HG03139 (cell line): ENCODE measurements around the gene ZIC2.

ENCODE experiments used
- ATAC-seq: cut with Tn5 transposase; IDR thresholded peaks from one replicate; pipeline ENCODE4 v1.9.1; 2021; ENCODE audit not compliant: unreplicated experiment

The ZIC2 gene

DNA sequence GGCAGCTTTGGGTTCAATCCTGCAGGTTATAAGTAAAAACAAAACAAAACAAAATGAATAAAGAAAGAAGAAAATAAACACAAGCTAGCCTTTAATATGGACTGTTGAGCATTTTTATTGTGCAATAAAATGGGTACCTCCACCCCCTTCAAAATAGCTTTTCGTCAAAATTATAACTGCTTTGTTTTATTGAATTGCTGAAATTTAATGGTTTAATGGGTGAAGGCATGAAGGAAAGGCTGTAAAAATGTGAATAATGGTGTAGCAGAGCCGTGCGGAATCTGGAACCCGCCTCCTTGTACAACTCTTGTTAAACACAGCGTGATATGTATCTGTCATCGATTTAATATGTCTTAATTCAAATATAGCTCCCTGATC lies 7.8 kb upstream of the ZIC2 start:
- ATAC-seq: no peak

DNA sequence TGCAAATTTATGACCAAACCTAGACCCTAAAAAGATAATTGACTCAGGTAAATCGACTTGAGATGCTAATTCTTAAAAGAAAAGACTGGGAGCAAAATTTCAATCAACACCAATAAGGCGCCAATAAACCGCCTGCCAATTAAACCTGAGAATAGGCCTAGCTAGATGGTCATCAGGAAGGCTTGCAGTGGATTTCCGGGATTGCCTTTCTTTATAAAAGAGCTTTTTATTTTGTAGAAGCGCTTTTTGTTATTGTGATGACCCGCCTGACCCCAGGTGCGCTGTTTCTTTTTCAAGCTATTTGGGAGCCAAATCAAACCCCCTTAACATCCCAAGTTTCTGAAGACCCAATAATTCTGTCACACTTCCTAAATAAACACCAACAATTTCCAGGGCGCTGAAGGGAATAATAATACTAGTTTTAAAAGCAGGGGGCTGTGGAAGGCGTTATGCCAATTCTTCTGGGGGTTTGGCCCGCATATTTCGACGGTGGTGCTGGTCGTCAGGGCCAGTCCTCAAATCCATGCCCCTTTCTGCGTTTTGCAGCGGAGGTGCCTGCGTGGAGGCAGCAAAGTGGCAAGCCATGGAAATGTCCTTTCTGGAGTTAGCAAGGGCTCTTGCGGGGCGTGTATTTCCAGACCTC lies 7.2 kb upstream of the ZIC2 start:
- ATAC-seq: no peak

DNA sequence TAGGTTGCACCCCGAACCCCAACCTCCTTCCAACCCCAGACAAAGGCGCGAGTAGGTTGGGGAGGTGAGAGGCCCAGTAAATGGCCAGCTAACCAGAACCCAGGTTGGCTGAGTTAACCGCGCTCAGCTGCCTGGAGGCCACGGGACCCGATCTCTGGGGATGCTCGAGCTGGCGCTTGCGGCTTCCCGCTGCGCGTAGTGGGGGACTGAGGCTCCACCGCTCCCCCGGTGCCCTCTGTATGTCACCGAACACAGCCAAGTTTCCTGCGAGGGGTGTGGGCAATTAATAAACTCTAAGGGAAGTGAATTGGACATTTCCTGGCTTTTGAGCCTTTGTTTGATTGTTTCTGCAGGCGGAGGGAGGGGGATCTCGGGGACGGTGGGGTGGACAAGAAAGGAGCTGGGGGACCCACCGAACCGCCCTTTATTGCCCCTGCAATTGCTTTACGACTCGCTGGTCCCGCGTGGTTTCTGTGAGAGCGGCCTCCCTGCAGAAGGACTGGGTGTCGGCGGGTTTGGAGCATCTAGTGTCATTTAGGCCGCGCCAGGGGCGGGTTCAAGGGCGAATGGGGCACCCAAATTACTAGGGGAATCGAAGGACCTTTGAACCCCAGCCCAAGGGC lies 6.5 kb upstream of the ZIC2 start:
- no peak for ATAC-seq

DNA sequence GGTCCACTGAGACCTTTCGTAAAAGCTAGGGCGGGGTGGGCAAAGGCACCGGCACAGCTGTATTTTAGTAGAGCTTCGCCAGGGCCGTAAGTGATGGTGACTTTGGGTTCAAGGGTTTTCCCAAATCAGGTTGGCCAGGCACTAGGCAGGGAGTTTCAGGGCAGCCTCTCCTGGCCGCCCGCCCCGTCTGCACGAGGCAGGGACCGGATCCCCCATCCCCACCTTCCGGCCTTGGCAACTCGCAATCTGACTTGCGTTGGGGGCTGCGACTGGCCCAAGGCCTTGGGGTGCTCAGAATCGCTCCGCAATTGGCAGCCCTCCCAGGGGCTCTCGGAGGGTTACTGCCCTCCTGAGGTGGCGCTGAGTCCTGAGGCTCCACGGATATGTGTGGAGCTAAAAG lies 6.0 kb upstream of the ZIC2 start:
- no peak for ATAC-seq

DNA sequence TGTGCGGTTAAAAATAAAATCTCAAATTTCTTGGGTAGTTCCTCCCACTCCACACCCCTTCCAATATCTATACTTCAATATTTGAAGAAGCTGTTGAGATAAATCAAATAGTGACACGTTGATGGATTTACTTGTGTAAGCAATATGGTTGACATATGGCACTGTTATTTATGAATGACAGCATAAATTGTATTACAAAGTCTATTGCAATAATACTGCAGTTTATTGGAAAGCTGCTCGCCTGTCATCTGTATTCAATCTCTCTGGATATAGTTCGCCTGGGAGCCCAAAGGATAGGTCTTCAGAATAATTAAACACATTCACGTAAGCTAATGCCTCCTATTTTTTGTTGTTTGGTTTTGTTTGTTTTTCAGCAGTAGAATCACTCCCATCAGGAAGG lies 5.0 kb upstream of the ZIC2 start:
- no peak for ATAC-seq

DNA sequence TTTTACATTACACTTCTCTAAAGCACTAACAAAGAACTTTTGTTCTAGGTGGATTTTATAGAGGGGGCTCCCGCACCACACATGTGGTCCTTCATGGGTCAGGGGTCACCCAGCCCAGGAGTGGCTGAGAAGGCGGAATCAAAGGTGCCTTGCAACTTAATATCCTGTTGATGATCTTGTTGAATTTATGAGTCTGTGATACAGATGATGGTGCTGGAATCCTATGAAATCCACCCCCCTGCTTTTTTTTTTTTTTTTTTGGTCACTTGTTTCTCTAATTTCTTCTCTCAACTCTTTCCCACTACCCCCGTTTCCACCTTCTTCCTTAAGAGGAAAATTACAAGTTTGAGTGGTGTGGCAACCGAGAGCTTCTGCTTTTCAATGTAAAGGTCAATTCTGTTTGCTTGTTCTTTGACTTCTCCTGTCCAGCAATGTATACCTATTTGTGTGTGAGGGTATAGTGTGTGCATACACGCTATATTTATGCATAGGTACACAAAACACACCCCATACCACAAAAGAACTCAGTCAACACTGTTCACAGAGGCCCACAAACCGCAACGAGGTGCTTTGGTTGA lies 4.2 kb upstream of the ZIC2 start:
- no peak for ATAC-seq

DNA sequence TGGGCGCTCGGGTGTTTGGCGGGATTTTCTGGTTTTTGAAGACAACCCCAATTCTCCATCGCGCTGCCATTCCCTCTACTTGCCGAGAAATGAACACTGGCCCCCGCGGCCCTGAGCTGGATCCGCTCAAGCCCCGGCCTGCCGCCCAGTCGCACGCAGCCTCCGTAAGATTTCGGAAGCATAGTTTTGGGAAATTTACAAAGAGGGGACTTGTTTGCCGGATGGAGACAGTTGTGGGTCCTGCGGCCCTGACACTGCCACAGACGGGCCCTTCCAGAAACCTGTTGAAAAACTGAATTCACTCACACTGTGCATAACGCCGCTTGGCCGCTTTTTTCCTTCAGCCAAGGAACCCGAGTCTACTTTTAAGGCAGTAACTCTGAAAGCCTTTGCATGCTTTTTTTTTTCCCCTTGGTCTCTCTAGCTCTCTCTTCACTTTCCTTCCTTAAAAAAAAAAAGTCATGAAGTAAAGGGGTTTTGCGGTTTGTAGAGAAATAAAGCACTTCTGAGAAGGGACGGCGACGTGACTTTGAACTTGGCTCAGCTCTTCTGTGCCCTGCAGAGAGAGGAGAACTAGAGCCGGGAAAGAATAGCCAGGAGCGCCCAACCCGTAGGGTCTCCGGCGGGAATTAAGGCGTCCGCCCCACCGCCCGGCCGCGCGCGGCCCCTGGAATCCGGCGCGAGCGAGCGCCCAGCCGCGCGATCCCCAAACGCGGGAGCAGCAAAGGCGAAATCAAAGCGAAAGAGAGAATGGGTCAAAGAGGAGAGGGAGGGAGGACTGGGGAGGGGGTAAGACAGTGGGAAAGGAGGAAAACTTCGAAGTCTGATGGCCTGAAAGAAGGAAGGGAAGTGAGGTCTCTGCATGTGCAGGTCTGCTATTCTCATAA lies 3.4 kb upstream of the ZIC2 start:
- no peak for ATAC-seq

DNA sequence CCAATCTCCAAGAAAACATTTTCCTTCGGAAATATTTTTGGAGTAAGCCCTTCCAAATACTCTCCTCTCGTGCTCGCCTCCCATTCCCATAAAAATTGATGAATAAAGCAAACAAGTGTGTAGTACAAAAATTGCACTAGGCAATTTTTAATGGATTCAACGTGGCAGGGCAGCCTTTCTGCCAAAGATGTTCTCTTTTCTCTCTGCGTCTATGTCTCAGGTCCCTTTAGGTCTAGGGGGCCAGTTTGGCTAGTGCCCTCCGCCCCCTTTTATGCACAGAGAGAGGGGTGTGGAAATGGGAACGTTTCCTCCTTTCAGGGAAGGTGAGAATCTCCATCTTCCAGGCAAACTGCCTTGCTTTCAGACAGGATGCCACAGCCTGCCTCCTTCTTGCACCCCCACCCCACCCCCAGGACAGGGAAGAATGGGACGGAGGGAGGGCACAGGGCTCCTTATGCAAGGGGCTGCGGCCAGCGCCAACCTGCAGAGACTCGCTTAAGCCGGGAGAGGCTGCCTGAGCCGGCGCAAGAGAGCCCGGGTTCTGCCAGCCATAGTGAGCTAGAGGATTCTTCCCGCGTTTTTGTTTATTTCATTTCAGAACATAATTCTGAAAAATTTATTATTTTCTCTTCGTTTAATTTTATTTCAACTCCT lies 2.7 kb upstream of the ZIC2 start:
- ATAC-seq: no peak

DNA sequence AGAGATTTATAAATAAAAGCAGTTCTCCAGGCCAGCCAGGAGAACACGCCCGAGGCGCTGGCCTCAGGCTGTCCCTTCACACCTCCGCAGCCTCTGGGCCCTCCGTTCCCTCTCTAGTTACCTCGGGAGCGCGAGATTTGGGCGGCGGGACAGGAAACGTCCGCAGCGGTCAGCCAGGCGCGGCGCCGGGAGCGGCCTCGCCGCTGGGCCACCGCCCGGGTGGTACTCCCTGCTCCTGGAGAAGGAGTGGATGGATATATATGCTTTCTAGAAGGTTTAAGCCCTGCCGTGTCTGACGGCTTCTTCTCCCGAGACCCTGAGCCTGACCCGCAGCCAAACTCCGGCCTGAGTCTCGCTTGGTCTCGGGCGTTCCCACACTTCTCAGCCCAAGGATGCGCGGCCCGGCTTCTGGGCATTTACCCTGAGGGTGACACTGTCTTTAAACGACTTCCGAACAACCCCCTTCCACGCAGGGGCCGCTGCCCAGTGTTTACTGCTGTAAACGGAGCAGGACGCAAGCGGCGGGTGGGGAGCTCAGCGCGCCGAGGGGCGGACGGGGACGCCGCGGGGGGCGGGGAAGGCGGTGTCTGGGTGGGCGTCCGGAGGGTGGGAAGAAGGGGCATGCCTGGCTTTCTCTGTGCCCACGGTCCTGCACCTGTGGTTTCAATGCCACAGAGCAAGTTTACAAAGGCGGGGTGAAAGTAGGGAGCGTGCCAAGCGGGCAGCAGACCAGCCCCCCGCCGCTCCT lies 2.0 kb upstream of the ZIC2 start:
- ATAC-seq: no peak

DNA sequence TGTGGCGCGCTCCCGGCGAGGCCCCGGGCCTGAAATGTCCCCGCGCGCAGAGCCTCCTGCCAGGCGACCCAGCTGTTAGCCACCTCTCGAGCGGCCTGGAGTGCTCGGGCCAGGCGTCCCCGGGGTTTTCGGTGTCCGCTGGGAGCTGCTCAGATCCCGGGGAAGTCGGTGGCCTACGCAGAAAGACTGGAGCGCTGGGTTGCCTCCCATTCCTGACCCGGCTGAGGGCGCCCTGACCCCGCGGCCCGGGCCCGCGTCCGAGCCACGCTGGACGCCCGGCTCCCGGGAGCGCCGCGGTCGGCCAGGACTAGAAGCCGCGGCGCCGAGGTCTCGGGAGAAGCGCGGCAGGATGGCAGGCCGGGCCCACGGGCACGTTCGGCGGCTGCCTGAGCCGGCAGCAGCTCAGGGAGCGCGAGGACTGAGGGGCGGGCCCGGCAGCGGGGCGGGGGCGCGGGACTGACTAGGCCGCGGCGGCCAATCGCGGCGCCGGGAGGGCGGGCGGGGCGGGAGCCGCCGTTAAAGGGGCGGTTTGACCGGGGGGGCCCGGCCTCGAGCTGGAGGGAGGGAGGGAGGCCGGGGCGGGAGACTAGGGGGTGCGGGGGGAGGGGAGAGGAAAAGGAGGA lies 1.3 kb upstream of the ZIC2 start:
- ATAC-seq: no peak

DNA sequence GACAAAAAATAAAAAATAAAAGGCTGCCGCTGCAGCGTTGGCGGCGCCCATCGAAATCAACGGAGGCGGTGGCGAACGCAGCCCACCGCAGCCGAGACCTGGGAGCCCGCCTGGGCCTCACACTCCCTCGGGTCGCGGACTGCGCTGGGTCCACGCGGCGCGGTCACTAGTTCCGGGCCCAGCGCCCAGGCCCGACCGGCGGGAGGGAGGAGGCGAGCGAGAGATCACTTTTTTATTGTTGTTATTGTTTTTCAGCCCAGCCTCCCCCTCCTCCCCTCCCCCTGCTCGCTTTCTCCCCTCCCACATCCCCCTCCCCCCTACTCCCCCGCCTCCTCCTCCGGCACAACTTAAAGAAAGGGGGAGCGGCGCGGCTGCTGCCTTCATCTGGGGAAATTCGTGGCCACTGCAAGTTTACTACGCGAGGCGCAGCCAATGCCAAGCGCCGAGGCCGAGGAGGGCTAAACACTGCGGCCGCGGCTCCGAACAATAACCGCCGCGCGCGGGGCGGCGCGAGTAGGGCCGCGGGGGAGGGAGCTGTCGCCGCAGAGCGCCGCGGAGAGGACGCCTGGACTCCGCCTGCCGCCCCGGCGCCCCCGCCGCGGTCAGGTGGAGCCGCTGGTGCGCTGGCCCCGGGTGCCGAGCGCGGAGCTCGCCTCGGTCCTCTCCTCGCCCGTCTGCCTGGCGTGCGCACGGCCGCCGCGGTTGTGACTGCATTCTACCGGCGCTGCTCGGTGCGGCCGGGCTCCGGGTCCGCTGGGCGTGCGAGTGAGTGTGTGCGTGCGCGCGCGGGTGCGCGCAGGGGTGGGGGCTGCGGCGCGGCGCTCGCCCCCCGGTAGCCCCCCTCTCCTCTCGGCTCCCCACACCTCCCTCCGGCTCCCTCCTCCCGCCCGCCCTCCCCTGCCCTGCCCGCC lies 505 bp upstream of the ZIC2 start:
- no peak for ATAC-seq

DNA sequence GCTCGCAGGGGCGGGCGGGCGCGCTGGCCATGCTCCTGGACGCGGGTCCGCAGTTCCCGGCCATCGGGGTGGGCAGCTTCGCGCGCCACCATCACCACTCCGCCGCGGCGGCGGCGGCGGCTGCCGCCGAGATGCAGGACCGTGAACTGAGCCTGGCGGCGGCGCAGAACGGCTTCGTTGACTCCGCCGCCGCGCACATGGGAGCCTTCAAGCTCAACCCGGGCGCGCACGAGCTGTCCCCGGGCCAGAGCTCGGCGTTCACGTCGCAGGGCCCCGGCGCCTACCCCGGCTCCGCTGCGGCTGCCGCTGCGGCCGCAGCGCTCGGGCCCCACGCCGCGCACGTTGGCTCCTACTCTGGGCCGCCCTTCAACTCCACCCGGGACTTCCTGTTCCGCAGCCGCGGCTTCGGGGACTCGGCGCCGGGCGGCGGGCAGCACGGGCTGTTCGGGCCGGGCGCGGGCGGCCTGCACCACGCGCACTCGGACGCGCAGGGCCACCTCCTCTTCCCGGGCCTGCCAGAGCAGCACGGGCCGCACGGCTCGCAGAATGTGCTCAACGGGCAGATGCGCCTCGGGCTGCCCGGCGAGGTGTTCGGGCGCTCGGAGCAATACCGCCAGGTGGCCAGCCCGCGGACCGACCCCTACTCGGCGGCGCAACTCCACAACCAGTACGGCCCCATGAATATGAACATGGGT lies 599 bp downstream of the ZIC2 start:
- ATAC-seq: no peak

DNA sequence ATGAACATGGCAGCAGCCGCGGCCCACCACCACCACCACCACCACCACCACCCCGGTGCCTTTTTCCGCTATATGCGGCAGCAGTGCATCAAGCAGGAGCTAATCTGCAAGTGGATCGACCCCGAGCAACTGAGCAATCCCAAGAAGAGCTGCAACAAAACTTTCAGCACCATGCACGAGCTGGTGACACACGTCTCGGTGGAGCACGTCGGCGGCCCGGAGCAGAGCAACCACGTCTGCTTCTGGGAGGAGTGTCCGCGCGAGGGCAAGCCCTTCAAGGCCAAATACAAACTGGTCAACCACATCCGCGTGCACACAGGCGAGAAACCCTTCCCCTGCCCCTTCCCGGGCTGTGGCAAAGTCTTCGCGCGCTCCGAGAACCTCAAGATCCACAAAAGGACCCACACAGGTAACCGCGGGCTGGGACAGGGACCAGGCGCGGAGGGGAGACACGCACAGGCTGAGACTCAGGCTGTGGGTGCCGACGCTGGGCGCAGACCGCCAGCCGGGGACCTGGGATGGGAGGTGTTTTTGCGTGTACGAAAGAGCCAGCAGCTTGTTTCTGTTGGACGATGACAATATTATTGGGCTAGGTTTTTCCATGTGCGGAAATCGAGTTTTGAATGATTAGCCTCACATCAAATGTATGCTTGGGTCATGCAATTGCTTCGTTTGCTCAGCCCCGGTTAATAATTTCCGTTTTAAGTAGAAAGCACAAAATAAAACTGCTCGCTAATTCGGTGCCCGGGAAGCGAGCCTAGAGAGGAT lies 1.3 kb downstream of the ZIC2 start:
- ATAC-seq: no peak

DNA sequence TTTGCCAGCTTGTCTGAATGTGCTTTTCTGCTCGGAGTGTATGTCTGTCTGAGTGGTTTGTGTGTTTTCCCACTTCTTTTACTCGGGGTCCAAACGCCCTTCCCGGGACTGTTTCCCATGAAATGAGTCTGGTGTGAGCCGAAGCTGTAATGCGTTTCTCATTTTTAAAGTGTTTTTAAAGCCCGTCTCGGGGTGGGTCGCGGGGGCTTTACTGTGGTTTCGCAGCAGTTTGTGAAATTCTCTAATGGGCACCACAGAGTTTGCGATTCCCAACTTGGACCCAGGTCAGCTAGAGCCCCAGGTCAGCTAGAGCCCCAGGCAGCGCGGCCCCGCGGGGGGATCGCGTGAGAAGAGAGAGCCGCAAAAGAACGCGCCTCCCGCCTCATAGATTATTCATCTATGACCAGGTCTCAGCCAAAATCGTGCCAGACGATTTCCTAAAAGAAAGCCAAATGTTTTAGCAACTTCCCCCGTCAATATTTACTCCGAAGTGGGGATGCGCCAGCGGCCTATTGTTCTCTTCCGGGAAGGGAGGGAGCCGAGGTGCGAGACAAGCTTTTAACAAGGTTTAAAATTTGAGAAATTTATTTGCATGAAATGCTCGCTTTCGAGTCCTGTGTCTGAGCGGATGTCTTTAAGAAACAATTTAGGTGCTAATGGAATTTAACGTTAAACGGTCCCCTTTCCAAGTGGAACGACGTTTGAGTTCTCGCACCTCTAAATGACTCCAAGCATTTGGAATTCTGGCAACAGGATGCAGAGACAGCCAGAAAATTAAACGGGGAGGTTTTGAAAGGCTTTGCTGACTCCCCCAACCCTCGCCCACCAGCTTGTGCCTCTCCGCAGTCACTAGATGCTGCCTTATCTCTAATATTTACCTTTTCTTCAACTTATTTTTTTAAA lies 2.2 kb downstream of the ZIC2 start:
- no peak for ATAC-seq

DNA sequence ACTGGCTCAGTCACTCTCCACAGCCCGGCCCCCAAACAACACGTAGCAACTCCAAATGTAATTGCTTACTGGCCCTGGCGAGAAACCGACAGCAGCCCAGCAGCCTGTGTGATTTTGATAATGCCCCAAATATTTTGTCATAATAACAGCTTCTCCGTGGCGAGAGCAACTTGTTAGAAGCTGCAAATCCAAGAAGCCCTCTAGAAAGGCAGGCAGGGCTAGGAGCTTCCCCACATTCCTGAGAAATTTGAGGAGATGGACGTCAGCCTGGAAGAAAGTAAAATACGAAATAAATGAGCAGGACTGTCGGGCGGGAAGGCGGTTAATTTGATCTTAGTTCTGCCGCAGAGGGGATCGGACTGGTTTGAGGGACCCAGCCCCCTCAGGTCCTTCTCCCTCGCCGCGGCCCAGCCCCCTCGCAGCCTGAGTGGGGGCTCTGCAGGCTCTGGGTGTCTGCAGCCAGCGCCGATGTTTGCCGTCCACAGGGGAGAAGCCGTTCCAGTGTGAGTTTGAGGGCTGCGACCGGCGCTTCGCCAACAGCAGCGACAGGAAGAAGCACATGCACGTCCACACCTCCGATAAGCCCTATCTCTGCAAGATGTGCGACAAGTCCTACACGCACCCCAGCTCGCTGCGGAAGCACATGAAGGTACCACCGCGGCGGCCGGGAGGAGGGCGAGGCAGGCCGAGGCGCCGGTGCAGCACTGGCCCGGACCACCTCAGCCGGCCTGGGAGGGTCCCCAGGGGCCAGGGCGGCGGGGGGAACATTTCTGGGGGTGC lies 3.1 kb downstream of the ZIC2 start:
- ATAC-seq: no peak

DNA sequence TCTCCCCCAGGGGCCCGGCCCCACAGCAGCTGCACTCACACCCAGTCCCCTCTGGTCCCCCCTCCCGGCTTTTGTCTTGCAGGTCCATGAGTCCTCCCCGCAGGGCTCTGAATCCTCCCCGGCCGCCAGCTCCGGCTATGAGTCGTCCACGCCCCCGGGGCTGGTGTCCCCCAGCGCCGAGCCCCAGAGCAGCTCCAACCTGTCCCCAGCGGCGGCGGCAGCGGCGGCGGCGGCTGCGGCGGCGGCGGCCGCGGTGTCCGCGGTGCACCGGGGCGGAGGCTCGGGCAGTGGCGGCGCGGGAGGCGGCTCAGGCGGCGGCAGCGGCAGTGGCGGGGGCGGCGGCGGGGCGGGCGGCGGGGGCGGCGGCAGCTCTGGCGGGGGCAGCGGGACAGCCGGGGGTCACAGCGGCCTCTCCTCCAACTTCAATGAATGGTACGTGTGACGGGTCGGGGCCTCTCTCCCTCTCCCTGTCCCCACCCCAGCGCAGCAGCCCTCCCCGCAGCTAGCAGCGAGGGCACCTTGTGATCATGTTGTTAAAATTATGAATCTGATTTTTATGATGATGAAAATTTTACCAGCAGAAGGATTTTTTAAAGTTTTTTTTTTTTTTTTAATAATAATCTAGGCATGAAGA lies 3.8 kb downstream of the ZIC2 start:
- ATAC-seq: no peak
